ENCODE results near the gene CCNB3.
"Not testable (repeated sequence)": the region's sequence is repeated elsewhere in the genome, so short reads cannot be mapped to it uniquely, and the experiment has no call there.

Gene CCNB3

GRCh38 chrX:50204364-50204899 lies at the start of gene CCNB3:
CCNB3 (plus strand) TSS chrX:50204765; CDS start chrX:50285164, 80,399 bp downstream.
- peak; percentile 26 to 47 for DNase-seq (ENCODE audit: low read depth in 2 of 2)

- no peak for DNase-seq (ENCODE audit: low read depth in 2 of 2)
These were observed 46.9 kb upstream of the CCNB3 start for GRCh38 chrX:50157545-50158135.

GRCh38 chrX:50158593-50158992 lies 46.0 kb upstream of the CCNB3 start:
- DNase-seq (ENCODE audit: low read depth in 2 of 2) = no peak

GRCh38 chrX:50161127-50161526 lies 43.4 kb upstream of the CCNB3 start:
- no peak for DNase-seq (ENCODE audit: low read depth in 2 of 2)

- DNase-seq (ENCODE audit: low read depth in 2 of 2) = no peak
These were observed 38.8 kb upstream of the CCNB3 start for GRCh38 chrX:50165727-50166126.

- no peak for DNase-seq (ENCODE audit: low read depth in 2 of 2)
These were observed 37.2 kb upstream of the CCNB3 start for GRCh38 chrX:50167366-50167765.

GRCh38 chrX:50168241-50168687 lies 36.3 kb upstream of the CCNB3 start:
- no peak for DNase-seq (ENCODE audit: low read depth in 2 of 2)

GRCh38 chrX:50169717-50170116 lies 34.8 kb upstream of the CCNB3 start:
- no peak for DNase-seq (ENCODE audit: low read depth in 2 of 2)

- DNase-seq (ENCODE audit: low read depth in 2 of 2) = no peak
These were observed 24.3 kb upstream of the CCNB3 start for GRCh38 chrX:50180073-50180940.

GRCh38 chrX:50183891-50184290 lies 20.7 kb upstream of the CCNB3 start:
- no peak for DNase-seq (ENCODE audit: low read depth in 2 of 2)

GRCh38 chrX:50188859-50189600 lies 15.5 kb upstream of the CCNB3 start:
- DNase-seq (ENCODE audit: low read depth in 2 of 2) = no peak

GRCh38 chrX:50198348-50198747 lies 6.2 kb upstream of the CCNB3 start:
- DNase-seq (ENCODE audit: low read depth in 2 of 2) = no peak

- DNase-seq (ENCODE audit: low read depth in 2 of 2) = no peak
These were observed 3.7 kb upstream of the CCNB3 start, which contains the start of gene AKAP4 for GRCh38 chrX:50200907-50201306. AKAP4 (minus strand) TSS chrX:50201007; CDS start chrX:50200889, 118 bp downstream.

GRCh38 chrX:50202539-50202938 lies 2.0 kb upstream of the CCNB3 start:
- no peak for DNase-seq (ENCODE audit: low read depth in 2 of 2)

GRCh38 chrX:50206753-50207152 lies 2.2 kb downstream of the CCNB3 start:
- DNase-seq (ENCODE audit: low read depth in 2 of 2) = no peak

- DNase-seq (ENCODE audit: low read depth in 2 of 2) = no peak
These were observed 6.9 kb downstream of the CCNB3 start for GRCh38 chrX:50211510-50211909.

GRCh38 chrX:50281253-50281652 lies 76.7 kb downstream of the CCNB3 start:
- no peak for DNase-seq (ENCODE audit: low read depth in 2 of 2)

- DNase-seq (ENCODE audit: low read depth in 2 of 2) = no peak
These were observed 122.7 kb downstream of the CCNB3 start for GRCh38 chrX:50327235-50327634.

GRCh38 chrX:50332668-50333067 lies 128.1 kb downstream of the CCNB3 start:
- not testable (repeated sequence) for DNase-seq (ENCODE audit: low read depth in 2 of 2)

GRCh38 chrX:50333308-50333707 lies 128.7 kb downstream of the CCNB3 start:
- DNase-seq (ENCODE audit: low read depth in 2 of 2) = no peak

GRCh38 chrX:50343917-50344316 lies 139.4 kb downstream of the CCNB3 start:
- no peak for DNase-seq (ENCODE audit: low read depth in 2 of 2)

- no peak for DNase-seq (ENCODE audit: low read depth in 2 of 2)
These were observed 168.4 kb downstream of the CCNB3 start for GRCh38 chrX:50372966-50373365.
